Central memory CD8-positive, alpha-beta T cell (primary cell): ENCODE results near the gene CNOT2.
A peak's percentile ranks its signal among the peaks of the same experiment; 100 is the strongest.

Experiments used
- ATAC-seq: fragments of 150-1000 bp; cut with Tn5 transposase; replicated peaks from 2 replicates; pipeline ENCODE4 v1.10.0; 2022; ENCODE audit warnings: mild to moderate bottlenecking, moderate FRiP score, moderate number of reproducible peaks; ENCODE audit not compliant: poor library complexity, severe bottlenecking; ENCODE audit errors: extremely low read depth
- DNase-seq, 2 donors: peaks; one replicate each; pipeline ENCODE4 v3.0.0; 2021; ENCODE audit warnings: low spot score in 2 of 2
- H3K27ac Mint-ChIP-seq: one replicate; pipeline ENCODE4 v1.8.0; 2022; ENCODE audit warnings: low read depth, mild to moderate bottlenecking, moderate library complexity, mixed read lengths
- H3K27me3 Mint-ChIP-seq: one replicate; pipeline ENCODE4 v1.8.0; 2022; ENCODE audit warnings: mixed read lengths
- H3K36me3 Mint-ChIP-seq: one replicate; pipeline ENCODE4 v1.8.0; 2022; ENCODE audit warnings: mild to moderate bottlenecking, moderate library complexity, mixed read lengths; ENCODE audit not compliant: insufficient read depth
- H3K4me1 Mint-ChIP-seq: one replicate; pipeline ENCODE4 v1.8.0; 2022; ENCODE audit warnings: mixed read lengths
- H3K4me3 Mint-ChIP-seq: one replicate; pipeline ENCODE4 v1.8.0; 2022; ENCODE audit warnings: mild to moderate bottlenecking, moderate library complexity, mixed read lengths
- H3K9me3 Mint-ChIP-seq: one replicate; pipeline ENCODE4 v1.8.0; 2022; ENCODE audit warnings: mixed read lengths

Gene CNOT2

DNA sequence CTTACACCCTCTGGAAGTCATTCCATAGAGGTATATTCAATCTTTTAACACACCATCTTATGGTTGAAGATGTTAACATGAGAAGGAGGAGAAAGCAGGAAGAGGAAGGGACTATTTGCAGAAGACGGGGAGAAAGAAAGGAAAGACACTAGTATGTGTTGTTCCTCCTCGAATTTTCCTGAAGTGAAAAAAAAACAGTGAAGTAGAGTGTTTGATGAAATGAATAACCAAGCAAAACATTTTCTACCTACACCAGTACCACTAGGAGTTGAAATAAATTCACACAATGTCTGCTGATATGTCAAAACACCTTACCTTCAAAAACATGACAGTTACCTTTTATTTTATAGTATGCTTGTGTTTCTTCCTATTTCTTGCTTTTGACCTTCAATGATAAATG is 1.4 kb upstream of the CNOT2 start:
- no peaks in the 10 kb centered on the region for H3K9me3 Mint-ChIP-seq
- peaks cover 42% of the 10 kb centered on the region for H3K36me3 Mint-ChIP-seq
- DNase-seq, result no peak
- no peaks in the 10 kb centered on the region for H3K27me3 Mint-ChIP-seq
- H3K27ac Mint-ChIP-seq, result peak overlapping the region; percentile 99
- peaks cover 50% of the 10 kb centered on the region for H3K4me1 Mint-ChIP-seq
- no peak for ATAC-seq
- peak overlapping the region; percentile 98 for H3K4me3 Mint-ChIP-seq

DNA sequence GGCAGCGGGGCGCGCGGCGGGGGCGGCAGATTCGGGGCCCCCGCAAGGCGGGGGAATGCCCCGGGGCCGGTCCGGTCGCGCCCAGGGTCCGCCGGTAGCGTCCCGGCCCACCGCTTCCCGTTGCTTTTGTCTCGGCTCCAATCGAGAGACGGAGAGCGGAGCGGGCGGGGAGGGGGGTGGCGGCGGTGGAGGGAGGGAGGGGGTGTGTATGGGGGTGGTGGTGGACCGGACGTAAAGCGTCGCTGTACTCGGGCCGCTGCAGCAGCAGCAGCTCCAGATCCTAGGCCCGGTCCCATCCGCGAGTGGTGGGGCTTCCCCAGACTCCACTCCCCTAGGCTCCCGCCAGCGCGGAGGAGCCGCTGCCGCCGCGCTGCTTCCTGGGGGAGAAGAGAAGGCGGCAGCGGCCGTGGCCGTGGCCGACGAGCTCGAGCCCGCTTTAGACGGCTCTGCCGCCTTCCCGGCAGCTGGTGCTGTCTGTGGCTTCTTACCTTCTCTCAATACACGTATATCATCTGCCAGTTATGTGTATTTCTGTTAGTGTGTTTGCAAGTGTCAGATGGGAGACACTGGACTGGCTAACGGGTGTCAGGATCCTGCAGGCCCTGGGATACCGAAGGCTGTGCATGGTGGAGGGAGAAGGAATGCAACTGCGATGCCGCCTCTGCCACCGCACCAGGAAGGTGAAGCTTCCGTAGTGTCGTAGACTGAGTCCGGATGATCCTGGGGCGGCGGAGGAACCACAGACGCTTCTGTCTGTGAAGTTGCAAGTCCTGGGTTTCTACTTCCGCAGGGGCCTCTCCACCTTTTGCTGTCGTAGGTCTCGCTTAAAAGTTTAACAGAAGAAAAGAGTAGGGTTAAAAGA is 508 bp downstream of the CNOT2 start:
- Mint-ChIP-seq H3K4me3 (peak overlapping the region; percentile 98), H3K9me3 (no peaks in the 10 kb centered on the region), H3K27ac (peak overlapping the region; percentile 99), H3K4me1 (peaks cover 66% of the 10 kb centered on the region), H3K36me3 (peaks cover 47% of the 10 kb centered on the region), H3K27me3 (no peaks in the 10 kb centered on the region)
- ATAC-seq (peak; percentile 68), DNase-seq (peak; percentile 53 to 69)

DNA sequence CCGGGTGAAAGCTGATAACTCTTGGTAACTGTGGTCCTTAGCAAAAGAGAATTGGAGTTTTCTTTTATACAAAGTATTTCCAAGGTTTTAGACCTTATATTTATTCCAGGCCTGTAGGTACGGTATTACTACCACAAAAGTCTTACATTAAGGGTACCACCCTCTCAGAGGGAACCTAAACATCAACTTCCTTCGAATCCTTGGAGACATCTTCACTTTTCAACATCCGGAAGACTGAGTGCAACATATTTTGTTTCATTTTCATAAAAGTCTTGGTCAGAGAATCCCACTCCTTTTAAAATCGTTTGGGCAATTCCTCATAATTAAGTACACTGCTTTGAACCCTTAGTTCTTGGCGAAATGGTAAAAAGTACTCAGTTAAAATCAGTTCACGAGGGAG is 1.2 kb downstream of the CNOT2 start:
- Mint-ChIP-seq H3K36me3 (peaks cover 42% of the 10 kb centered on the region), H3K4me1 (peaks cover 70% of the 10 kb centered on the region), H3K27ac (peak overlapping the region; percentile 99), H3K27me3 (no peaks in the 10 kb centered on the region), H3K4me3 (peak overlapping the region; percentile 98), H3K9me3 (no peaks in the 10 kb centered on the region)
- DNase-seq, result no peak
- no peak for ATAC-seq

- peaks cover 67% of the 10 kb centered on the region for H3K4me1 Mint-ChIP-seq
- ATAC-seq (no peak), DNase-seq (no peak)
- H3K27me3 Mint-ChIP-seq, result no peaks in the 10 kb centered on the region
- H3K4me3 Mint-ChIP-seq, result peak overlapping the region; percentile 98
- no peak overlapping the region for H3K27ac Mint-ChIP-seq
- H3K36me3 Mint-ChIP-seq, result peaks cover 40% of the 10 kb centered on the region
- no peaks in the 10 kb centered on the region for H3K9me3 Mint-ChIP-seq
Observed at GRCh38 chr12:70245458-70245857, 2.2 kb downstream of the CNOT2 start.

DNA sequence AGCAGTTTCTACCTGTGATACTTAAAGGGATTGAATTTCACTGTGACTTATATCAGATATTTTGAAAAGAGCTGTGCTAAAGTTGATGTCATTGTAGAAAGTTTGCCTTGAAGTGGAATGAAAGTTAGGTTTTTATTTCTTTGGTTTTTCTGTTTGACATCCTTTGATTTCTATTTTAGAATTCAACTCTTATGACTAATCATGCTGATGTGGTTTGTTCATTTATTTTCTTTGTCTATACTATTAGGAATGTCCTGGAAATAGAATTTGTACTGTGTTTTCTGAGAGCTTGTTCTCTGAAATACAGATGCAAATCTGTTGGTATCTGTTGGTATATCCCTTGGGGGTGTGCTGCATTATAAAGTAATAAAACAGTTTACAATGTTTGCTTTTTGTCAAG is 3.3 kb downstream of the CNOT2 start:
- H3K4me3 Mint-ChIP-seq, result no peak overlapping the region
- peaks cover 40% of the 10 kb centered on the region for H3K36me3 Mint-ChIP-seq
- H3K9me3 Mint-ChIP-seq, result no peaks in the 10 kb centered on the region
- peaks cover 70% of the 10 kb centered on the region for H3K4me1 Mint-ChIP-seq
- ATAC-seq (no peak), DNase-seq (no peak)
- H3K27me3 Mint-ChIP-seq, result no peaks in the 10 kb centered on the region
- H3K27ac Mint-ChIP-seq, result no peak overlapping the region

DNA sequence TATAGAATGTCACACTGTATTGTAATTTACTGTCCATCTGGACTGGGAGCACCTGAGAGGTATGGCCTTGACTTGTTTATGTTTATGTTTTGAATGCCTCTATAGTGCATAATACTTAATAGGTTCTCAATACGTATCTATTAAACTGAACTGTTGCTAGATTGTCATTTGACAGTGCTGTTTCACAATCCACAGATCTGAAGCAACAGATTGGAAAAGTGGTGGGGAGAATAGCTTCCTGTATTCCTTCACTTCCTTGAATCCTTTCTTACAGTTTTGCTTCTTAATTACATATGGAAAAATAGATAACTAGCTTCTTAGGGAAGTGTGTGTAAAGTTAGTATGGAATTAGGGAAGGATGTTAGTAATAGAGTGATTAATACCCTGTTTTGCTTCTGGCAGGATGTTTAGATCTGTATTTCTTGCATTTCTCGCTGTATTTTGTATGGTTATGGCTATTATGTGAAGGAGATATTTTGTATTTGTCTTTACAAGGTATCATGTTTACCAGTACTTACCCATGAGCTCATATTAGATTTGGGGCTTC is 4.5 kb downstream of the CNOT2 start:
- H3K36me3 Mint-ChIP-seq, result peaks cover 38% of the 10 kb centered on the region
- H3K27ac Mint-ChIP-seq, result no peak overlapping the region
- DNase-seq, result no peak
- H3K27me3 Mint-ChIP-seq, result no peaks in the 10 kb centered on the region
- H3K4me1 Mint-ChIP-seq, result peaks cover 65% of the 10 kb centered on the region
- no peaks in the 10 kb centered on the region for H3K9me3 Mint-ChIP-seq
- peak overlapping the region; percentile 0 for H3K4me3 Mint-ChIP-seq
- no peak for ATAC-seq

GRCh38 chr12:70248876-70249275 is 5.6 kb downstream of the CNOT2 start:
- H3K27me3 Mint-ChIP-seq, result no peaks in the 10 kb centered on the region
- no peak overlapping the region for H3K27ac Mint-ChIP-seq
- H3K36me3 Mint-ChIP-seq, result peaks cover 34% of the 10 kb centered on the region
- H3K4me1 Mint-ChIP-seq, result peaks cover 65% of the 10 kb centered on the region
- DNase-seq, result no peak
- no peaks in the 10 kb centered on the region for H3K9me3 Mint-ChIP-seq
- ATAC-seq, result no peak
- no peak overlapping the region for H3K4me3 Mint-ChIP-seq

DNA sequence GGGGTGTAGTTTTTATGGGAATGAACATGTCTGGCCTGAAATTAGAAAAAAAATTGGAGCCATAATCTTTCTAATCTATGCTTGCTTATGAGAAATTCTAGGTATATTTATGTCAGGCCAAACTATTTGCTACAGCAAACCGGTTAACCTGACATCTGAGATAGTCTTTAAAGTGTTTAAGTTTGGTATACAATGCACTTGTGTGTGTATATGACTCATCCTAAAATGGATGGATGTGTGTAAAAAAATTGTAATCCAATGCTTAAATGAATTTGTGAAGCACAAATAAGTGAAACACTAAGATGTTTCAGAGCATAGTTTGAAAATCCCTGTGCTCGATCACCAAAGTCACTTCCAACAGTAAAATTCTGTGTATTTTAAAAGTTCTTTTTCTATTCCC is 6.7 kb downstream of the CNOT2 start:
- Mint-ChIP-seq H3K36me3 (peaks cover 28% of the 10 kb centered on the region), H3K9me3 (no peaks in the 10 kb centered on the region), H3K27ac (peak overlapping the region; percentile 50), H3K4me1 (peaks cover 65% of the 10 kb centered on the region), H3K27me3 (no peaks in the 10 kb centered on the region), H3K4me3 (no peak overlapping the region)
- ATAC-seq (no peak), DNase-seq (no peak)

- Mint-ChIP-seq H3K9me3 (no peaks in the 10 kb centered on the region), H3K27ac (no peak overlapping the region), H3K4me1 (peaks cover 68% of the 10 kb centered on the region), H3K36me3 (peaks cover 28% of the 10 kb centered on the region), H3K27me3 (no peaks in the 10 kb centered on the region), H3K4me3 (no peak overlapping the region)
- DNase-seq (no peak), ATAC-seq (no peak)
Observed at GRCh38 chr12:70251226-70251625, 8.0 kb downstream of the CNOT2 start.

DNA sequence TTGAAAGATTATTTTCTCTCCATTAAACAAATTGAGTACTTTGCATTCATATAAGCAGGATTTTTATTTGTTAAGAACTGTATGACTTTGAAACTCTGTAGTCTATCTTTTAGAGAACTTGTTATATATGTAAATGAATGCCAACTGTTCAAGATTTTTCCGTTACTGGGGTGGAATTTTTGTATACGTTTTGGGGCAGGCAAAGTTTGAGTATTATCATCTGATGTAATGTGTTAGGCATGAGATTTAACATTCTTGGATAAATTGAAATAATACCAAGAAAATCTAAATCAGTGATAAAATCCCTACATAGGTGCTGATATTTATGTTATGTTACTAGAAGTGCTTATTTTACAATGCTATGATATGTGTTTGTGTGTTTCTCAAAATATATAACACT is 8.4 kb downstream of the CNOT2 start:
- no peak overlapping the region for H3K4me3 Mint-ChIP-seq

GRCh38 chr12:70252832-70253231 is 9.6 kb downstream of the CNOT2 start:
- no peaks in the 10 kb centered on the region for H3K27me3 Mint-ChIP-seq
- H3K4me3 Mint-ChIP-seq, result no peak overlapping the region
- H3K36me3 Mint-ChIP-seq, result peaks cover 23% of the 10 kb centered on the region
- ATAC-seq (no peak), DNase-seq (no peak)
- H3K4me1 Mint-ChIP-seq, result peaks cover 66% of the 10 kb centered on the region
- H3K27ac Mint-ChIP-seq, result no peak overlapping the region
- no peaks in the 10 kb centered on the region for H3K9me3 Mint-ChIP-seq

More for the DNA sequence above, 8.4 kb downstream of the CNOT2 start:
- ATAC-seq, result no peak
- Mint-ChIP-seq H3K36me3 (peaks cover 28% of the 10 kb centered on the region), H3K9me3 (no peaks in the 10 kb centered on the region), H3K27ac (no peak overlapping the region), H3K4me1 (peaks cover 68% of the 10 kb centered on the region), H3K27me3 (no peaks in the 10 kb centered on the region)
- DNase-seq, result no peak

GRCh38 chr12:70254225-70254624 is 11.0 kb downstream of the CNOT2 start:
- Mint-ChIP-seq H3K27ac (peak overlapping the region; percentile 73), H3K9me3 (no peaks in the 10 kb centered on the region), H3K36me3 (peaks cover 21% of the 10 kb centered on the region), H3K27me3 (no peaks in the 10 kb centered on the region), H3K4me3 (peak overlapping the region; percentile 5), H3K4me1 (peaks cover 62% of the 10 kb centered on the region)
- no peak for ATAC-seq
- no peak for DNase-seq

DNA sequence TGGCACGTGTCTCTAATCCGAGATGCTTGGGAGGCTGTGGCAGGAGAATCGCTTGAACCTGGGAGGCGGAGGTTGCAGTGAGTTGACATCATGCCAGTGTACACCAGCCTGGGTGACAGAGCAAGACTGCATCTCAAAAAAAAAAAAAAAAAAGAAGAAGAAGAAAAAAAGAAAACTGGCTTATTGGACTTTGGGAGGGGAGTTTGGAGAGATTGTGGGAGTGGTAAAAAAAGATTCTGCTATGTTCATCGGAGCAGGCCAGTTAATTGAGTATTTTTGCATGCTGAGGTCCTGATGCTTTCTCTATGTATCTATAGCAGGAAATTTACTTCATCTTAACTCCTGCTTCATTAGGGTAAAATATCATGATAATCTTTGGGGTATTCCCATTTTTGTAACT is 11.6 kb downstream of the CNOT2 start:
- no peak for DNase-seq
- H3K36me3 Mint-ChIP-seq, result peaks cover 19% of the 10 kb centered on the region
- H3K9me3 Mint-ChIP-seq, result no peaks in the 10 kb centered on the region
- peak overlapping the region; percentile 73 for H3K27ac Mint-ChIP-seq
- ATAC-seq, result no peak
- no peaks in the 10 kb centered on the region for H3K27me3 Mint-ChIP-seq
- H3K4me1 Mint-ChIP-seq, result peaks cover 68% of the 10 kb centered on the region
- H3K4me3 Mint-ChIP-seq, result peak overlapping the region; percentile 5
